Non-pigmented ciliary epithelial cell (primary cell): ENCODE results near the gene SLC36A3.
"Not testable (repeated sequence)": the region's sequence is repeated elsewhere in the genome, so short reads cannot be mapped to it uniquely, and the experiment has no call there.

Source experiments
- DNase-seq: peaks from one replicate; pipeline ENCODE4 v3.0.0-alpha.2; 2010; ENCODE audit warnings: low read depth

SLC36A3 gene

GRCh38 chr5:151259931-151260330 is 43.6 kb downstream of the SLC36A3 start:
- DNase-seq, result no peak

GRCh38 chr5:151258816-151259215 is 44.8 kb downstream of the SLC36A3 start:
- no peak for DNase-seq

GRCh38 chr5:151258201-151258611 is 45.4 kb downstream of the SLC36A3 start:
- DNase-seq, result no peak

GRCh38 chr5:151257731-151258181 is 45.8 kb downstream of the SLC36A3 start:
- DNase-seq, result no peak

- no peak for DNase-seq
Measured at GRCh38 chr5:151255621-151256286, 47.8 kb downstream of the SLC36A3 start.

- DNase-seq, result not testable (repeated sequence)
Measured at GRCh38 chr5:151254990-151255389, 48.6 kb downstream of the SLC36A3 start.

- DNase-seq, result no peak
Measured at GRCh38 chr5:151254556-151254955, 49.0 kb downstream of the SLC36A3 start.

GRCh38 chr5:151253605-151253950 is 50.0 kb downstream of the SLC36A3 start:
- no peak for DNase-seq

- DNase-seq, result peak; percentile 97
Measured at GRCh38 chr5:151252762-151253604, 50.6 kb downstream of the SLC36A3 start, which contains the start of gene GM2A. Gene GM2A (plus strand): TSS chr5:151253185. CDS start chr5:151253217, 32 bp downstream.

- no peak for DNase-seq
Measured at GRCh38 chr5:151251621-151252020, 51.9 kb downstream of the SLC36A3 start.

GRCh38 chr5:151251001-151251551 is 52.5 kb downstream of the SLC36A3 start:
- no peak for DNase-seq

- no peak for DNase-seq
Measured at GRCh38 chr5:151250346-151251000, 53.1 kb downstream of the SLC36A3 start.

- no peak for DNase-seq
Measured at GRCh38 chr5:151249281-151249680, 54.3 kb downstream of the SLC36A3 start.

GRCh38 chr5:151248651-151249050 is 54.9 kb downstream of the SLC36A3 start:
- DNase-seq, result no peak

GRCh38 chr5:151245680-151246219 is 57.8 kb downstream of the SLC36A3 start:
- no peak for DNase-seq

GRCh38 chr5:151244206-151244605 is 59.4 kb downstream of the SLC36A3 start:
- no peak for DNase-seq

- DNase-seq, result no peak
Measured at GRCh38 chr5:151243564-151243963, 60.0 kb downstream of the SLC36A3 start.

GRCh38 chr5:151243127-151243526 is 60.4 kb downstream of the SLC36A3 start:
- no peak for DNase-seq

- no peak for DNase-seq
Measured at GRCh38 chr5:151240924-151241635, 62.5 kb downstream of the SLC36A3 start.

GRCh38 chr5:151240268-151240835 is 63.2 kb downstream of the SLC36A3 start:
- DNase-seq, result not testable (repeated sequence)

- no peak for DNase-seq
Measured at GRCh38 chr5:151239237-151239861, 64.2 kb downstream of the SLC36A3 start.
